Kidney capillary endothelial cell (primary cell): Measurements from ENCODE around the gene DCLK1.

Experiments used
- DNase-seq: peaks from one replicate; pipeline ENCODE4 v3.0.0-alpha.2; 2018; ENCODE audit warnings: low spot score

The DCLK1 gene

GRCh38 chr13:36038785-36039555 lies 92.2 kb downstream of the DCLK1 start:
- no peak for DNase-seq

GRCh38 chr13:36033035-36033434 lies 98.1 kb downstream of the DCLK1 start:
- DNase-seq = no peak

DNA sequence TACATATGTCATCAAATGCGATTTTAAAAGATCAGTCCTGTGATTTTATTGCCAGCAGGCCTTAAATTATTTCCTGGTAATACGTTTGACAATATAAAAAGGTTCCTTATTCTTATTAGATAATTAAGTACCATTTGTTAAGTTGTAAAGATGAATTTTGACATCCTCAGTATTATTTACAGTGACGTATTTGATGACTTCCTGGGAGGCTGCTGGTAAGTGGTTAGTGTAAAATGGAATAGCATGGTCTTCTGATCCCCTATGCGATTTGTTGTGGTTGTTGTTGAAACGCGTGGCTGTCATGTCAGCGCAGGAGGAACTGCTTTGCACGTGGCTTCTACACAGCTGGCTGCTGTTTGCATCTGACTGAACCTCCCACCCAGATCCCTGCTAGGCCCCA lies 99.7 kb downstream of the DCLK1 start:
- no peak for DNase-seq

DNA sequence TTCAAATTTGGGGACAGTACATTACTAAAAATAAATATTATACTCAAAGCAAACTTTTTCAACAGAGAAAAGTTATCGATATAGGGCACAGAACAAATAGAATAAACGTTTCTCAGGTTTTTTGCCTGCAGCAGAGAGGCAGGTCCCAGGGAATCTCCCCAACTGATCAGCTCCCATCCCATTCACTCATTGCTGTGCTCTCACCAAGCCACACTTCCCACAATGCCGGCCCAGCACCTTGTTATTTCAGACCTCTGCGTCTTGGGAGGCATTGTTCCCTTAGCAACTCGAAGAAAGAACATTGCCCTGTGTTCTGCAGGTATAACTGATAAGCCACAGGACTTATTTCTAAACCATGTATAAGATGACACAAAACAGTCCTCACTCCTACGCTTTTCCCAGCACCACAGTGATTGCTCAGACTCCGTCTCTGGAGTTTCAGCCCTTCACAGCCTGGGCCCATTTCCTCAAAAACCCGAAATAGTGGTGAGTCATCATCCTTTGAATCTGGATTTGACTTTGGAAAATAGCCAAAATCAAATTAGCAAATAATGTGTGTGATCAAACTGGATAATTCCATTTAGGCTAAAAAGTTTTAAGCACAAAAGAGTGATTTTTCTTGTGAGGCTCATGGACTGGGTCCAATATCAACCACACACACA lies 100.4 kb downstream of the DCLK1 start:
- no peak for DNase-seq

DNA sequence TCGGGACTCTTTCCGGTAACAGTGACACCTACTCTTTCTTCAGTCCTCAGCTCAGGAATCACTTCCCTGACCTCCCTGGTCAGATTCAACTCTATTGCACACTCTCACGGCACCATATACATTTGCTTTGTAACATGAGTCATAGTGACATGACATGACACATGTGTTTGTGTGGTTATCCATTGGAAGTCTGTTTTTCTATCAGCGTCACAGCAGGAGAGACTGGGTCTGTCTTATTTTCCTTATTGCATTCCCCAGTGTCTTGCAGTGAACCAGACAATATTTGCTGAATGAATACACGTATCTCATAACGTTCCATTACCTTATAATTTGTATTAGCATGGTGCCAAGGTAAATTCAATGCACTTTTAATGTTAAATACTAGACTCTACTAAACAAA lies 102.0 kb downstream of the DCLK1 start:
- no peak for DNase-seq

- DNase-seq = no peak
Observed at GRCh38 chr13:36028359-36029025, 102.7 kb downstream of the DCLK1 start.

DNA sequence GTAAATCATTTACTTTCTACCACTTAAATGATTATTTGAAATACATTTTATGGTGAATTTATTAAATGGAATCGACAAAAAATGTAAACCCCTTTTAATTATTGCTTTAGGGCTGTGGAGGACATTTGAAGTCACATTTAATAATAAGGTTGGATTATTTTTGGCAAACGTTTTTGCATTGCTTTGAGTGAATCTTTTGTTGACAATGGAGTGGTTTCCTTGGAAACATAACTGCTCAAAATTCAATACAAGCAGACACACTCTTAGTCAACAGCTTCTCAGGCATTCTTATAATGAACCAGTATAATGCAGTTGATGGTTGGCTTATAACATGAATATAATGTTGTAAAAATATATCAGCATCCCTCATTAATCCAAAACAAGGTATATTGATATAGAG lies 104.7 kb downstream of the DCLK1 start:
- DNase-seq = no peak

- DNase-seq = no peak
Observed at GRCh38 chr13:36014763-36015162, 116.4 kb downstream of the DCLK1 start.

DNA sequence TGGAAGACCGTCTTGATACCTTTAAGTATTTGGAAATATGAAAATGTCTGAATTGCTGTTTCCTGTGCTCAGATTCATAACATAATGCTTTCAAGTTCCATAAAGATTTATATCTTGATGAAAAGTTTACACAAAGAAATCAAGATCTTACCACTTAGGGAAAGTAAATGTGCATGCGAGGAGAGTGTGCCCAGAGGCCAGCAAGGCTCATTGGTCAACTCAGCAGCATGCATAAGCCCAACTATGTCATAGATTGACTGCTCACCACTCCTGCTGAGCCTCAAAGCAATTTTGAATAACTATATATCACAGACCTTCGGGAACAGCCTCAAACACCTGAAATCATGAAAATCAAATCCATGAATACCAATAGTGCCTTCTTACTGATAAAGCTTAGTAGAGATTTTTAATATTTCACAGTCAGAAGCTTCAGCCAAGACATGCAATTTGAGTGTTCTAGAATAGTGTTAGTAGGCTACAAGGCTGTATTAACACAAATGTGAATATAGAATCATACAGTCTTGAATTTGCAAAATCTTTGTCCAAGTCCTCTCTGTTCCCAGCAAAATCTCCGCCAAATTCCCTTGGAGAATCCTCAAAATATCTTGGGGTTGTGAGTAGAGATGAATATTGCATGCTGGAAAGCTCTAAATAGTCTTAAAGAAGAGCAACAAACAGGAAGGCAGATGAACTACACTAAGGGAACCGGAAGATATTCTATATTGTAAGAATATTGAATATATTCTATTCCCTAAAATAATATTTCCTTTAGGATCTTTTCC lies 124.1 kb downstream of the DCLK1 start:
- DNase-seq = no peak

- no peak for DNase-seq
Observed at GRCh38 chr13:36006347-36006746, 124.8 kb downstream of the DCLK1 start.

- no peak for DNase-seq
Observed at GRCh38 chr13:36001561-36001960, 129.6 kb downstream of the DCLK1 start.

DNA sequence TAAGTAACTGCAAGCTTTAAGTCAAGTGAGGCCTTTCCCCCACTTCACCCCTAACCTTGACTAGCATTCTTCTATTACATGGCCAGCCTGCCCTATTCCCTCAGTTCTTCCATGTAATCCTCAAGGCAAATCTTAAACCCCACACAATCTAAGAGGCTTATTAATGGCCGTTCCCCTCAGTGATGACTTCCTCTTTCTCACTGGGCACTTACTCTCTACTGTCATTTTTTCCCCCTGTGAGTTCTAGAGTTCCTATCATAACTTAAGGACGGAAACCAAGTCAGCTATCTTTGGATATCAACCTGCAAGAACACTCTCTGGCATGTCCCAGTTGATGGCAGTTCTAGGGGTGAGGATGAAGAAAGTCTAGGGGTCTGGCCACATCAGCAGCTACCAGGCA lies 131.2 kb downstream of the DCLK1 start:
- no peak for DNase-seq

- no peak for DNase-seq
Observed at GRCh38 chr13:35996360-35996759, 134.8 kb downstream of the DCLK1 start.

DNA sequence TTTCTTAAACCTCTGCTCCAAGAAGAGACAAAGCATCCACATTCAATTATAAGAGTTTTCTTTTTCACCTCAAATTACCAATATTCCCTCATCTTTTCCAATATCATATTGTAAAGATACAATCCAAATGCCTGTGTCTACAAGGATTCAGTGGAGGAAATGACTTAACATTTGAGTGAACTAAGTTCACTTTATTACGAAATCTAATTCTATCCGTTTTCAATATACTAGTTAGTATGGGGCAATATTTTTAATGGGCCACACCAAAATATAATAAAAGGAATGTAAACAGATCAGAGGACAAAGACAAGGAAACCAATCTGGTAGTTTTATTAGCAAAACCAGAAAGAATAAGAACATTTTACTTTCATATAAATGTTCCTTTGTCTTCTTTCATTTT lies 136.0 kb downstream of the DCLK1 start:
- no peak for DNase-seq

GRCh38 chr13:35994131-35994966 lies 136.8 kb downstream of the DCLK1 start:
- DNase-seq = no peak

DNA sequence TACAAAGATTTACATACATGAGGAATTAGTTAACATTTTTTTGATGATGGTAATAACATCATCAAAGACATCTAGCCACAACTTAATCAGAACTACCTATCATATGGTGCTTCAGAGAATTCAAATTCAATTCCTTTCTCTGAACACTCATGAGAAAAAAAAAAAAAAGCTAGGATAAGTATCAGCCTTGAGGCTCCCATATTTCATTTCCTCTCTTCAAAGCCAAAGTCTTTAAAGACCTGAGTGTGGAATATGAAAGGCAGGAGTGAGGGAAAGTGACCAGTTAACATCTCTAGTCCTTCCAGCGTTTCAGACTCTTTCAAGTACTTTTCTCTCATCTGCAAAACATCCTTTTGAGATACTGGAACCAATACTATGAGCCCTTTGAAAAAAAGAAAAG lies 137.5 kb downstream of the DCLK1 start:
- no peak for DNase-seq

DNA sequence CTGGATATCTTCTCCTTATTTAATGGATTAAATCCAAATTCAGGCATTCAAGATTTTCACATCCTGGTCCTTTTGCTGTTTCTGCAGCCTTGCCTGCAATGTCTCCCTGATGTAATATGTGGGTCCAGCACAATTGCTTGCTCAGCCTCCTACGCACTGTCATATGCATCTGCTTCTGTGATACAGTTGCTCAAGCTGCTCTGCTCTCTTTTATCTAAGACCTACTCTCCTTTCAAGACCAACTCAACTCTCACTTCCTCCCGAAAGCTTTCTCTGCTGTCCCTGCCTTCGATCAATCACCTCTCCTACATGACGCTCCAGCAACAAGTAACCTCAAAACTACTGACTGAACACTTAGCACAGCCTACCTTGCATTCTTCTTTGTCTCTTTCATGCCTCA lies 138.2 kb downstream of the DCLK1 start:
- DNase-seq = no peak

GRCh38 chr13:35990196-35990595 lies 141.0 kb downstream of the DCLK1 start:
- DNase-seq = no peak

GRCh38 chr13:35988648-35989081 lies 142.5 kb downstream of the DCLK1 start:
- DNase-seq = no peak

- DNase-seq = no peak
Observed at GRCh38 chr13:35987572-35988513, 143.3 kb downstream of the DCLK1 start.
